ENCODE measurements around the gene MFSD6.
"Not testable (repeated sequence)": the region's sequence is repeated elsewhere in the genome, so short reads cannot be mapped to it uniquely, and the experiment has no call there.

MFSD6 gene

GRCh38 chr2:190505696-190506095, 97.5 kb downstream of the MFSD6 start:
- DNase-seq = no peak

- peak; percentile 79 for DNase-seq
Observed at GRCh38 chr2:190506666-190507065, 98.5 kb downstream of the MFSD6 start.

GRCh38 chr2:190507135-190507534, 99.0 kb downstream of the MFSD6 start:
- peak; percentile 50 for DNase-seq

GRCh38 chr2:190509895-190510294, 101.7 kb downstream of the MFSD6 start:
- DNase-seq = not testable (repeated sequence)

GRCh38 chr2:190511104-190511503, 102.9 kb downstream of the MFSD6 start:
- no peak for DNase-seq

GRCh38 chr2:190512539-190513095, 104.5 kb downstream of the MFSD6 start:
- DNase-seq = no peak

GRCh38 chr2:190513877-190514276, 105.7 kb downstream of the MFSD6 start:
- no peak for DNase-seq

- DNase-seq = no peak
Observed at GRCh38 chr2:190514676-190515075, 106.5 kb downstream of the MFSD6 start.

GRCh38 chr2:190515687-190516086, 107.5 kb downstream of the MFSD6 start:
- DNase-seq = no peak

GRCh38 chr2:190517468-190517867, 109.3 kb downstream of the MFSD6 start:
- no peak for DNase-seq

- no peak for DNase-seq
Observed at GRCh38 chr2:190519975-190520767, 112.0 kb downstream of the MFSD6 start.

GRCh38 chr2:190524928-190525327, 116.8 kb downstream of the MFSD6 start:
- no peak for DNase-seq

- DNase-seq = no peak
Observed at GRCh38 chr2:190526105-190526750, 118.1 kb downstream of the MFSD6 start.

- DNase-seq = no peak
Observed at GRCh38 chr2:190527214-190527613, 119.1 kb downstream of the MFSD6 start.

GRCh38 chr2:190527918-190528317, 119.8 kb downstream of the MFSD6 start:
- DNase-seq = no peak

- DNase-seq = no peak
Observed at GRCh38 chr2:190528521-190529001, 120.4 kb downstream of the MFSD6 start.

- no peak for DNase-seq
Observed at GRCh38 chr2:190529486-190530247, 121.5 kb downstream of the MFSD6 start.

GRCh38 chr2:190530248-190530900, 122.2 kb downstream of the MFSD6 start:
- DNase-seq = no peak

GRCh38 chr2:190532581-190532980, 124.4 kb downstream of the MFSD6 start:
- no peak for DNase-seq

GRCh38 chr2:190533175-190533967, 125.2 kb downstream of the MFSD6 start:
- no peak for DNase-seq

GRCh38 chr2:190533968-190534309, 125.8 kb downstream of the MFSD6 start:
- DNase-seq = no peak
